Naive thymus-derived CD4-positive, alpha-beta T cell (primary cell): ENCODE results near the gene PITPNM1. TPM values are rescaled to one million over a fixed set of nuclear protein-coding genes. Genes with fewer than 3 reads are reported as not detected.

Source experiments
- ATAC-seq: fragments of 150-1000 bp; cut with Tn5 transposase; 2 replicates; pipeline ENCODE4 v1.10.0; 2021; ENCODE audit warnings: mild to moderate bottlenecking, moderate library complexity
- CTCF ChIA-PET: fragments of 350-600 bp; sonication (Branson Sonifier 250); formaldehyde crosslinking; loops from one replicate; lab custom pipeline; 2021; ENCODE audit warnings: antibody characterized with exemption; lab: Charles Lee
- POLR2A ChIA-PET: fragments of 350-600 bp; sonication (Branson Sonifier 250); formaldehyde crosslinking; loops from one replicate; lab custom pipeline; 2021; ENCODE audit warnings: antibody characterized with exemption, inconsistent platforms; lab: Charles Lee
- DNase-seq, 9 donors: peaks; one replicate each; pipeline versions ENCODE4 v3.0.0 to v3.0.0-alpha.2; 2020 to 2022; ENCODE audit warnings: mixed read lengths in 1 of 9
- H3K27ac ChIP-seq: one replicate; pipeline ENCODE4 v1.7.0; 2013; ENCODE audit warnings: mild to moderate bottlenecking, low read depth, low read length, moderate library complexity
- H3K27me3 ChIP-seq, 2 donors: one replicate each; pipeline ENCODE4 v1.7.0; 2013; ENCODE audit warnings: low read length in 2 of 2, mild to moderate bottlenecking in 2 of 2, moderate library complexity in 2 of 2; ENCODE audit not compliant: control insufficient read depth in 2 of 2, insufficient read depth in 2 of 2
- H3K36me3 ChIP-seq, 3 experiments: 1 replicate in 2 of 3; 2 replicates in 1 of 3; pipeline ENCODE4 v1.7.0; 2013; ENCODE audit warnings: low read length in 3 of 3, mild to moderate bottlenecking in 3 of 3, moderate library complexity in 1 of 3; ENCODE audit not compliant: insufficient read depth in 3 of 3, control insufficient read depth in 2 of 3
- H3K4me1 ChIP-seq, 2 donors: one replicate each; pipeline ENCODE4 v1.7.0; 2013; ENCODE audit warnings: low read length in 2 of 2, mild to moderate bottlenecking in 2 of 2, moderate library complexity in 1 of 2; ENCODE audit not compliant: control insufficient read depth in 2 of 2, insufficient read depth in 2 of 2
- H3K4me3 ChIP-seq: 2 replicates; pipeline ENCODE4 v1.7.0; 2013; ENCODE audit warnings: mild to moderate bottlenecking, low read length
- H3K9me3 ChIP-seq, 3 experiments: 1 replicate in 2 of 3; 2 replicates in 1 of 3; pipeline ENCODE4 v1.7.0; 2013; ENCODE audit warnings: low read length in 3 of 3; ENCODE audit not compliant: control insufficient read depth in 2 of 3
- H3K27ac Mint-ChIP-seq, 9 donors: one replicate each; pipeline ENCODE4 v1.8.0; 2020 to 2022; ENCODE audit warnings: mixed read lengths in 9 of 9, mild to moderate bottlenecking in 8 of 9, moderate library complexity in 5 of 9, inconsistent platforms in 2 of 9
- H3K27me3 Mint-ChIP-seq, 5 donors: one replicate each; pipeline ENCODE4 v1.8.0; 2021 to 2022; ENCODE audit warnings: mixed read lengths in 5 of 5, mild to moderate bottlenecking in 1 of 5
- H3K36me3 Mint-ChIP-seq, 5 donors: one replicate each; pipeline ENCODE4 v1.8.0; 2020 to 2022; ENCODE audit warnings: mixed read lengths in 5 of 5, mild to moderate bottlenecking in 3 of 5, inconsistent platforms in 1 of 5
- H3K4me1 Mint-ChIP-seq, 7 donors: one replicate each; pipeline ENCODE4 v1.8.0; 2020 to 2022; ENCODE audit warnings: mixed read lengths in 7 of 7, mild to moderate bottlenecking in 3 of 7, inconsistent platforms in 1 of 7
- H3K4me3 Mint-ChIP-seq, 10 donors: one replicate each; pipeline ENCODE4 v1.8.0; 2020 to 2022; ENCODE audit warnings: mild to moderate bottlenecking in 10 of 10, mixed read lengths in 10 of 10, moderate library complexity in 6 of 10, inconsistent platforms in 2 of 10
- H3K9me3 Mint-ChIP-seq, 11 donors: one replicate each; pipeline ENCODE4 v1.8.0; 2020 to 2022; ENCODE audit warnings: mixed read lengths in 11 of 11, mild to moderate bottlenecking in 4 of 11, inconsistent platforms in 1 of 11, moderate library complexity in 1 of 11
- intact Hi-C, 2 donors: fragments of 100-400 bp; cut with micrococcal nuclease; formaldehyde crosslinking; loops; one replicate each; pipeline ENCODE4 v1.15.1; 2023
- polyA plus RNA-seq, 2 donors: library from polyadenylated mRNA; unstranded; fragments of 300-500 nt; fragmentation: Illumina TruSeq; gene quantifications; one replicate each; pipeline ENCODE4 v1.2.3, GENCODE V29; 2021
- total RNA-seq, 6 experiments: library from RNA in 5 of 6; stranded (reverse) in 5 of 6; gene quantifications; 1 replicate in 5 of 6; 2 replicates in 1 of 6; pipeline ENCODE4 v1.2.3 and lab custom pipeline; 2021 to 2026

The PITPNM1 gene
- total and polyA plus RNA-seq, 7 experiments from 2014 or later, result 9.5 to 133 (median 92.4) TPM

GRCh38 chr11:67544616-67545242, 39.6 kb upstream of the PITPNM1 start:
- Histone ChIP-seq H3K4me1 (no peaks in the 10 kb centered on the region), H3K36me3 (no peaks in the 10 kb centered on the region), H3K27me3 (no peaks in the 10 kb centered on the region), H3K9me3 (no peaks in the 10 kb centered on the region), H3K4me3 (no peak overlapping the region), H3K27ac (no peak overlapping the region)
- DNase-seq (no peak), ATAC-seq (no peak)
- CTCF ChIA-PET, result no interaction called here
- no peaks in the 10 kb centered on the region for H3K36me3 Mint-ChIP-seq
- POLR2A ChIA-PET, result no interaction called here
- H3K27ac Mint-ChIP-seq, result no peak overlapping the region
- intact Hi-C loops, result no loop called here
- H3K27me3 Mint-ChIP-seq, result peaks cover 0 to 12% (median 0%) of the 10 kb centered on the region in 5 donors
- H3K4me1 Mint-ChIP-seq, result no peaks in the 10 kb centered on the region
- H3K9me3 Mint-ChIP-seq, result no peaks in the 10 kb centered on the region
- no peak overlapping the region for H3K4me3 Mint-ChIP-seq

DNA sequence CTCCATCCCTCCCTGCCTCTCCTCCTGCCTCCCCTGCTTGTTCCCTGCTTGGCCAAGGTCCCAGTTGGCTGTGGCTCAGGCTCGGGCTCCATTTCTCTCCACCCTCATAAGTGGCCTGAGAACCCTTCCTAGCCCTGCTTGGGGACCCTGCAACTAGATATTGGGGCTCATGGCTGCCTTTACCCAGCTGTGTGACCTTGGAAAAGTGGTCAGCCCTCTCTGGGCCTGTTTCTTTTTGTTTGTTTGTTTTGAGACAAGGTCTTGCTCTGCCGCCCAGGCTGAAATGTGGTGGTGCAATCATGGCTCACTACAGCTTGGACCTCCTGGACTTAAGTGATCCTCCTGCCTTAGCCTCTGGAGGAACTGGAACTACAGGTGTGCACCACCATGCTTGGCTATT, 38.4 kb upstream of the PITPNM1 start:
- Histone ChIP-seq H3K36me3 (no peaks in the 10 kb centered on the region), H3K4me3 (no peak overlapping the region), H3K4me1 (no peaks in the 10 kb centered on the region), H3K9me3 (no peaks in the 10 kb centered on the region), H3K27me3 (no peaks in the 10 kb centered on the region), H3K27ac (no peak overlapping the region)
- H3K27ac Mint-ChIP-seq, result peak overlapping the region in 1 of 9 donors; percentile 8
- H3K27me3 Mint-ChIP-seq, result peaks cover 0 to 12% (median 0%) of the 10 kb centered on the region in 5 donors
- H3K4me3 Mint-ChIP-seq, result no peak overlapping the region
- ATAC-seq, result no peak
- no peak for DNase-seq
- no peaks in the 10 kb centered on the region for H3K36me3 Mint-ChIP-seq
- H3K9me3 Mint-ChIP-seq, result no peaks in the 10 kb centered on the region
- POLR2A ChIA-PET, result no interaction called here
- intact Hi-C loops, result no loop called here
- CTCF ChIA-PET, result no interaction called here
- H3K4me1 Mint-ChIP-seq, result no peaks in the 10 kb centered on the region

GRCh38 chr11:67542971-67543370, 37.8 kb upstream of the PITPNM1 start:
- H3K9me3 ChIP-seq, result no peaks in the 10 kb centered on the region
- H3K4me1 ChIP-seq, result no peaks in the 10 kb centered on the region
- H3K9me3 Mint-ChIP-seq, result no peaks in the 10 kb centered on the region
- no peak overlapping the region for H3K4me3 Mint-ChIP-seq
- DNase-seq (no peak), ATAC-seq (no peak)
- POLR2A ChIA-PET, result no interaction called here
- no peak overlapping the region for H3K27ac ChIP-seq
- no peaks in the 10 kb centered on the region for H3K4me1 Mint-ChIP-seq
- no peaks in the 10 kb centered on the region for H3K36me3 Mint-ChIP-seq
- intact Hi-C loops, result no loop called here
- peaks cover 0 to 12% (median 0%) of the 10 kb centered on the region in 5 donors for H3K27me3 Mint-ChIP-seq
- CTCF ChIA-PET, result no interaction called here
- no peaks in the 10 kb centered on the region for H3K27me3 ChIP-seq
- H3K27ac Mint-ChIP-seq, result no peak overlapping the region
- H3K4me3 ChIP-seq, result no peak overlapping the region
- H3K36me3 ChIP-seq, result no peaks in the 10 kb centered on the region

DNA sequence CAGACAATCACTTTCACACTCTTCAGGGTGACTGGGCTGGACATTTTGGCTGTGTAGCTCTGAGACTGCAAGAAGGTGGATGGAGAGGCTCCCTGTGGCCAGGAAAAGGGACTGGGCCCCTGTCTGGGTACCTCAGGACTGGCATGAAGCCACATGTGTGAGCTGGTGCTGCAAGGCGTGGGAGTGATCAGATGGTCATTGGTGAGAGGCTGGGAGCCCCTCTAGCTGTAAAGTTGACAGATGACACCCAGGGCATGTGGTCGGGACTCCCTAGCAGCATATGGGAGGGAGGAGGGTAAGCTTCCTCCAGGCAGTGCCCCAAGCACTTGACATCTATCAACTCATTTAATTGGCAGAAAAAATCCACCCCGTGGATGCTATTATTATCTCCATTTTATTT, 37.0 kb upstream of the PITPNM1 start:
- H3K36me3 Mint-ChIP-seq, result no peaks in the 10 kb centered on the region
- H3K4me3 ChIP-seq, result no peak overlapping the region
- no peak overlapping the region for H3K4me3 Mint-ChIP-seq
- no peaks in the 10 kb centered on the region for H3K9me3 ChIP-seq
- no peaks in the 10 kb centered on the region for H3K4me1 Mint-ChIP-seq
- intact Hi-C loops, result no loop called here
- no peak overlapping the region for H3K27ac Mint-ChIP-seq
- POLR2A ChIA-PET, result interaction anchor here (0.5 kb wide), 1 partner anchor 139 kb away, joined by 3 read pairs; the partner anchor contains the start of gene TBC1D10C
- H3K27me3 Mint-ChIP-seq, result peaks cover 0 to 12% (median 0%) of the 10 kb centered on the region in 5 donors
- ATAC-seq (no peak), DNase-seq (no peak)
- no peaks in the 10 kb centered on the region for H3K9me3 Mint-ChIP-seq
- no peaks in the 10 kb centered on the region for H3K36me3 ChIP-seq
- H3K27me3 ChIP-seq, result no peaks in the 10 kb centered on the region
- no peak overlapping the region for H3K27ac ChIP-seq
- H3K4me1 ChIP-seq, result no peaks in the 10 kb centered on the region
- CTCF ChIA-PET, result interaction anchor here (0.5 kb wide), 1 partner anchor 461 kb away, joined by 4 read pairs; no protein-coding TSS in a partner anchor

DNA sequence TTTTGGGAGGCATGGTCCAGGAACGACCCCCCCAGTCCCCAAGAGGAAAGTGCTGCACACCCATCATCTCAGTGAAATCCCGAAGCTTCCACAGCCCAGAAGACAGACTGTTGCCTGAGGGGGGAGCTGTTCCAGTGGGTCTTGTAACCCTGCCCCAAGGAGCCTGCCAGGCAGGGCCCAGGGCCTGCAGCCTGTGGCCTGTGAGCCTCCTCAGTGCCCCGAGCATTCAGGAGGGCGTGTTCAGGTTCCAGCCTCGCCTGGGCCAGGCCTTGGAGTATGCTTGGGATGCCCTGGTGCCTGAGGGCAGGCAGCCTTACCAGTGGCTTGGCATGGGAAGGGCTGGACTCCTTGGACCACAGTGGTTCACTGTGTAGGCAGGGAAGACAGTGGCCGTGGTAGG, 36.0 kb upstream of the PITPNM1 start:
- Histone ChIP-seq H3K4me3 (no peak overlapping the region), H3K36me3 (no peaks in the 10 kb centered on the region), H3K27ac (no peak overlapping the region), H3K9me3 (no peaks in the 10 kb centered on the region), H3K27me3 (no peaks in the 10 kb centered on the region), H3K4me1 (no peaks in the 10 kb centered on the region)
- peaks cover 0 to under 1% (median 0%) of the 10 kb centered on the region in 11 donors for H3K9me3 Mint-ChIP-seq
- no peaks in the 10 kb centered on the region for H3K4me1 Mint-ChIP-seq
- H3K27me3 Mint-ChIP-seq, result peaks cover 0 to 9% (median 0%) of the 10 kb centered on the region in 5 donors
- no peak overlapping the region for H3K4me3 Mint-ChIP-seq
- ChIA-PET POLR2A (interaction anchor here (0.6 kb wide), 1 partner anchor 55 kb away, joined by 3 read pairs; no protein-coding TSS in a partner anchor), CTCF (interaction anchor here (1.2 kb wide), 1 partner anchor 374 kb away, joined by 3 read pairs; no protein-coding TSS in a partner anchor)
- H3K27ac Mint-ChIP-seq, result no peak overlapping the region
- no peaks in the 10 kb centered on the region for H3K36me3 Mint-ChIP-seq
- ATAC-seq (no peak), DNase-seq (no peak)
- intact Hi-C loops, result no loop called here

- ATAC-seq (no peak), DNase-seq (no peak)
- Mint-ChIP-seq H3K9me3 (peaks cover 0 to 11% (median under 1%) of the 10 kb centered on the region in 11 donors), H3K27ac (no peak overlapping the region), H3K4me3 (no peak overlapping the region), H3K36me3 (no peaks in the 10 kb centered on the region), H3K27me3 (peaks cover 0 to 4% (median 2%) of the 10 kb centered on the region in 5 donors), H3K4me1 (no peaks in the 10 kb centered on the region)
- H3K4me3 ChIP-seq, result no peak overlapping the region
- H3K9me3 ChIP-seq, result no peaks in the 10 kb centered on the region
- no peak overlapping the region for H3K27ac ChIP-seq
- no peaks in the 10 kb centered on the region for H3K36me3 ChIP-seq
- CTCF ChIA-PET, result interaction anchor here (0.6 kb wide), 1 partner anchor 798 kb away, joined by 3 read pairs; no protein-coding TSS in a partner anchor
- POLR2A ChIA-PET, result no interaction called here
- no peaks in the 10 kb centered on the region for H3K4me1 ChIP-seq
- intact Hi-C loops, result no loop called here
- H3K27me3 ChIP-seq, result no peaks in the 10 kb centered on the region
Measured at GRCh38 chr11:67539550-67539949, 34.4 kb upstream of the PITPNM1 start.
